Tibial artery (tissue), 4 donors: Measurements from ENCODE around the gene BCAS1.

Experiments
- DNase-seq, 2 donors: peaks; one replicate each; pipeline ENCODE4 v3.0.0-alpha.2; 2019
- H3K27ac ChIP-seq, 2 donors: fragments of 200-600 bp; sonication (generic) in 1 of 2; 1 replicate in 1 of 2; 2 replicates in 1 of 2; pipeline ENCODE4 v1.5.1; 2018 to 2019; ENCODE audit warnings: mild to moderate bottlenecking in 1 of 2
- H3K27me3 ChIP-seq, 2 donors: fragments of 200-600 bp; sonication (generic) in 1 of 2; one replicate each; pipeline versions ENCODE4 v1.5.1 to v1.6.0; 2016 to 2019
- H3K36me3 ChIP-seq, 3 donors: fragments of 200-600 bp; sonication (generic) in 2 of 3; one replicate each; pipeline ENCODE4 v1.5.1; 2016 to 2019; ENCODE audit warnings: mild to moderate bottlenecking in 2 of 3
- H3K4me1 ChIP-seq, 4 donors: fragments of 200-600 bp; sonication (generic) in 2 of 4; 1 replicate in 3 of 4; 2 replicates in 1 of 4; pipeline ENCODE4 v1.5.1; 2016 to 2019
- H3K4me3 ChIP-seq, 2 donors: fragments of 200-600 bp; sonication (generic) in 1 of 2; 1 replicate in 1 of 2; 2 replicates in 1 of 2; pipeline ENCODE4 v1.5.1; 2018 to 2019; ENCODE audit warnings: mild to moderate bottlenecking in 2 of 2
- H3K9me3 ChIP-seq, 3 donors: fragments of 200-600 bp; sonication (generic) in 1 of 3; one replicate each; pipeline ENCODE4 v1.5.1; 2016 to 2019
- intact Hi-C: fragments of 100-400 bp; cut with DNase I; formaldehyde crosslinking; loops from one replicate; pipeline ENCODE4 v1.15.0; 2023; ENCODE audit warnings: low total_unique reads
- TF ChIP-seq, protein P1 (sequence below), 2 experiments: fragments of 200-600 bp in 1 of 2; fragments of 450-650 bp in 1 of 2; IDR thresholded peaks; one replicate each; pipeline ENCODE4 v1.5.1; 2017 to 2019; ENCODE audit warnings: antibody characterized with exemption in 2 of 2, mild to moderate bottlenecking in 1 of 2, moderate library complexity in 1 of 2

BCAS1 gene

DNA sequence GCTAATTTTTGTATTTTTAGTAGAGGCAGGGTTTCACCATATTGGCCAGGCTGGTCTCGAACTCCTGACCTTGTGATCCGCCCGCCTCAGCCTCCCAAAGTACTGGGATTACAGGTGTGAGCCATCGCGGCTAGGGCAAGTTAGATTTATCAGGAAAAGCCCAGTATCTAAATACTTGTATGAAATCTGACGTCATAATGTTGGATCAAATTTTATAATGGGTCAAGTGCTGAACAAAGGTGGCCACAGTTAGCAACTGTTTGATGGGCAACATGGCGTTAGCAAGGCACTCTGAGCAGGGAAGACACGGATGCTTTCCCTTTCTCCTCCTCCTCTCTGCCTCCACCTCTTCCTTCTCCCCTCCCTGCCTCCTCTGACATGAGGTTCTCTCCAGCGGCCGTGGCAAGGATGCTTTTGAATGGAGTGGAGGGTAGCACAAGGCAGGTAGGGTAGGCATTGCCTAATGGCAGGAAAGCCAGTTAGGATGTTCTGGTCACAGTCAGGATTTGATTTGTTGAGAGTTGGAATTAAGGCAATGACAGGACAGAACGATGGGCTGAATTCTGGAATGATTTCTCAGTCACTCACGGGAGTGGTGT, 149.6 kb downstream of the BCAS1 start:
- H3K4me1 ChIP-seq = peaks cover 4 to 23% (median 20%) of the 10 kb centered on the region in 4 donors

DNA sequence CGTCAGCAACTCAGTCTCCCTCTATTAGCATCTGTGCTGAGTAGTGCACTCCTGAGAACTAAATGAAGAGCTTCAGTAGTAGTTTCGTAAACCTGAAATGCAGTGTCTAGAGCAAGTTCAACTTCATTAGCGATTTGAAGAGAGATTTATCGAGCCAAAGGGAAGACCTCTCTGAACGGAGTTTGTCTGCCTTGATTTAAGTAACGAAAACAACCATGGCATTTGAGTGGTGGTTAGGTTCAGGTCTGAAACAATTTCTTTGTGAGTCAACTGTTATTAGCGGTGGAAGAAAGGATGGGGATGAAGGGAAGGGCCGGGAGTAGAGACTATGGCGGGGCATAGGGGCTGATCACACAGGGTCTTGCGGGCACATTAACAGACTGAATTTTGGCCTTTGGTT, 150.5 kb downstream of the BCAS1 start:
- peaks cover 4 to 26% (median 23%) of the 10 kb centered on the region in 4 donors for H3K4me1 ChIP-seq
- no peaks in the 10 kb centered on the region for H3K9me3 ChIP-seq
- no peak for DNase-seq
- TF ChIP-seq, protein P1, sequence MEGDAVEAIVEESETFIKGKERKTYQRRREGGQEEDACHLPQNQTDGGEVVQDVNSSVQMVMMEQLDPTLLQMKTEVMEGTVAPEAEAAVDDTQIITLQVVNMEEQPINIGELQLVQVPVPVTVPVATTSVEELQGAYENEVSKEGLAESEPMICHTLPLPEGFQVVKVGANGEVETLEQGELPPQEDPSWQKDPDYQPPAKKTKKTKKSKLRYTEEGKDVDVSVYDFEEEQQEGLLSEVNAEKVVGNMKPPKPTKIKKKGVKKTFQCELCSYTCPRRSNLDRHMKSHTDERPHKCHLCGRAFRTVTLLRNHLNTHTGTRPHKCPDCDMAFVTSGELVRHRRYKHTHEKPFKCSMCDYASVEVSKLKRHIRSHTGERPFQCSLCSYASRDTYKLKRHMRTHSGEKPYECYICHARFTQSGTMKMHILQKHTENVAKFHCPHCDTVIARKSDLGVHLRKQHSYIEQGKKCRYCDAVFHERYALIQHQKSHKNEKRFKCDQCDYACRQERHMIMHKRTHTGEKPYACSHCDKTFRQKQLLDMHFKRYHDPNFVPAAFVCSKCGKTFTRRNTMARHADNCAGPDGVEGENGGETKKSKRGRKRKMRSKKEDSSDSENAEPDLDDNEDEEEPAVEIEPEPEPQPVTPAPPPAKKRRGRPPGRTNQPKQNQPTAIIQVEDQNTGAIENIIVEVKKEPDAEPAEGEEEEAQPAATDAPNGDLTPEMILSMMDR (IDR thresholded peaks at IDR 0.05) = no peak
- intact Hi-C loops = loop anchor here (5.0 kb wide), 1 partner anchor 282 kb away; no protein-coding TSS in a partner anchor
- no peaks in the 10 kb centered on the region for H3K36me3 ChIP-seq
- no peaks in the 10 kb centered on the region for H3K27me3 ChIP-seq
- no peak overlapping the region for H3K4me3 ChIP-seq
- H3K27ac ChIP-seq = no peak overlapping the region

More for the DNA sequence above, 149.6 kb downstream of the BCAS1 start:
- H3K4me3 ChIP-seq = no peak overlapping the region
- H3K9me3 ChIP-seq = no peaks in the 10 kb centered on the region
- no peak overlapping the region for H3K27ac ChIP-seq
- no peaks in the 10 kb centered on the region for H3K27me3 ChIP-seq
- TF ChIP-seq, protein P1 (IDR thresholded peaks at IDR 0.05) = no peak
- DNase-seq = no peak
- intact Hi-C loops = loop anchor here (5.0 kb wide), 1 partner anchor 282 kb away; no protein-coding TSS in a partner anchor
- H3K36me3 ChIP-seq = no peaks in the 10 kb centered on the region

DNA sequence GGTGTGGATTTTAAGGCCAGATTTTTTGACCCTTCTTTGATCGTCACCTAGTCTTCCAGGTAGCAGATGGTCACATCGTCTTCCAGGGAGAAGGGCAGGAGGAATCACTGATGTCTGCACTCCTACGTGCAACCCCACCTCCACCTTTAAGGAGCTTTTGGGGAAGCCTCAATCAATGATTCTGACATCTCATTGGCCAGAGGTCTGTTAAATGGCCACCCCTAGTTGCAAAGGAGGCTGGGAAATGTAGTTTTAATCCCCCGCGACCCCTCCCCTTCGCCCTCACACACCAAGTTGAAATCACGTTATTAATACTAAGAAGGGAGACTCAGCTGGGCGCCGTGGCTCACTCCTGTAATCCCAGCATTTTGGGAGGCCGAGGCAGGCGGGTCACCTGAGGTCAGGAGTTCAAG, 151.4 kb downstream of the BCAS1 start:
- Histone ChIP-seq H3K4me1 (peaks cover 4 to 33% (median 26%) of the 10 kb centered on the region in 4 donors), H3K27me3 (no peaks in the 10 kb centered on the region), H3K9me3 (no peaks in the 10 kb centered on the region), H3K4me3 (no peak overlapping the region), H3K27ac (no peak overlapping the region), H3K36me3 (no peaks in the 10 kb centered on the region)
- TF ChIP-seq, protein P1 (IDR thresholded peaks at IDR 0.05) = no peak
- DNase-seq = no peak
- intact Hi-C loops = no loop called here

DNA sequence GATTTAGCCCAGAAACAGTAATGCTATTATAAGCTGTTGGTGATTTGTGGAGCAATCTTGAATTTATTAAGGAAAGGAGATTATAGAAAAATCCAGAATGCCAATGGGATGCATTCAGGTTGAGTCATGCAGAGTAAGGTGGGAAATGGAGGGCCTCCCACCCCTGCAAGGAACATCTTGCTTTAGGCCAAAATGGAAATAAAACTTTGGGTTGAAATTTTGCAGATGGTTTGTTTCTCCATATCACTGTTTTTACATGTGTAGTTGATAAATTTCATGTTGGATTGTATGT, 152.4 kb downstream of the BCAS1 start:
- Histone ChIP-seq H3K27me3 (no peaks in the 10 kb centered on the region), H3K4me1 (peaks cover 4 to 33% (median 25%) of the 10 kb centered on the region in 4 donors), H3K9me3 (no peaks in the 10 kb centered on the region), H3K4me3 (no peak overlapping the region), H3K27ac (peak overlapping the region; percentile 78 to 81), H3K36me3 (no peaks in the 10 kb centered on the region)
- TF ChIP-seq, protein P1 (IDR thresholded peaks at IDR 0.05) = no peak
- DNase-seq = no peak
- intact Hi-C loops = no loop called here

DNA sequence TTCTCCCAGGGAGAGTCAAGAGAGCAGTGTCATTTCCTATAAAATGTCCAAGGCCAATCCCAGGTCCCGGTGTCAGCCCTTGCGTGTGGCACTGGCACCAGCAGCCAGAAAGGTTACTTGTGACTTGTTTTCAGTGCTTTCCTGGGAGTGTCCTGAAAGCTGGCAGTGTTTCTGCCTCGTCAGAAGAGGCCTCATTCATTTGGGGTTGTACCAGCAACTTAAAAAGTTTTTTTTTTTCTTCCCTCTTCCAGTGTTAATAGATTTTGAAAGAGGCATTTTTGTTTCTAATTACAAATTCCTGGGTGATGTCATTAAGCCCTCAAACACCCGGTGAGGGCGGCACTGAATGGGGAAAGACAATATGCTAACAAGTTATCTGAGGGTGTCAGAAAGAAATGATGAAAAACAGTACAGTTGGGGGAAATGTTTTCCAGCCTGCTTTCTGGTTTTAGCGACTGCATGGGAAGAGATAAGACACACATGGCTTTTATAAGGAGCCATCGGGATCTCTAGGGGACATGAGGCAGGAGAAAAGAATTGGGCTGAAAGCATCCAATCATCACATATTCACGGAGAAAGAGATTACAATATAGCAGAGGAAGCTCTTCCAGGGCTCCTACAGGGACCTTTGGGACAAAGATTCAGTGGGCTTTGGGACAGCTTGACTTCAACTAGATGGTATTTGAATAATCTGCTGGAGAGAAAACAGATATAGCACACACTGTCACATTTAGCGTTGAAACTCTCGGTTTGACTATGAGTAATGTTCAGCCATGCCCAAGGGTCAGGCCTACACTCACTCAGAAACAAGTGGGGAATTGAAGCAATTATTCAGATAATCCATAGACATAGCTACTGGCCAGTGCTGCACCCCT, 153.0 kb downstream of the BCAS1 start:
- TF ChIP-seq, protein P1 (IDR thresholded peaks at IDR 0.05) = no peak
- intact Hi-C loops = no loop called here
- Histone ChIP-seq H3K27ac (peak overlapping the region; percentile 78 to 81), H3K36me3 (no peaks in the 10 kb centered on the region), H3K27me3 (no peaks in the 10 kb centered on the region), H3K4me1 (peaks cover 4 to 33% (median 25%) of the 10 kb centered on the region in 4 donors), H3K9me3 (no peaks in the 10 kb centered on the region), H3K4me3 (no peak overlapping the region)
- DNase-seq = peak; percentile 74 to 82
